ENCODE measurements around the gene CD58.

Gene CD58

DNA sequence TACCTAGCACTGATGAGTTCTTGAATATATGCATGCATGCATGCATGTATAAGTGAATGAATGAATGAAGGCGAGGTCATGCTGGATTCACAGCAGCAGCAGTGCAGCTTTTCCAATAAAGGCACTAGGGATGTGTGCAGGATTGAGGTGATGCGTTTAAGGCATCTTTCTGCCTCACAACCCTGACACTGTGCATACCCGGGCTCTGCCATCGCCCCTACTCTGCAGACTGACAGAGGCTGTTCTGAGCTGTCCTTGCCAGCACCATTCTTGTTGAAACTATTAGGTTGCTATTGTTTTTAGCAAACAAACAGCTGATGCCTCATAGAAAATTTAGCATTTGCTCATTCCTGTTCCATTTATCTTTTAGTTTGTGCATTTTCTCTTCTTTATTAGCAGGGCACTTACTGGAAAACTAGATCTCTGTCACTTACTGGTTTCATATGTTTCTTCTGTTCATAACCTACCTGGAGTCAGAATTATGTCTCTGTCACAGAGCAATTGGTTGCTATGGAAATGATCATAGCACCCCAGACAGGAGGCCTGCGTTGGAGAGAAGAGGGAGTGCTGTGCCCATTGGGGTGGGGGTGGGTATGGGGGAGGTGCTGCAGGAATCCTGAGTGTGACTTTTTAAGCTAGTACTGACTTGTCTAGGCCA is 79.0 kb downstream of the CD58 start:
- FAIRE-seq = no peak

DNA sequence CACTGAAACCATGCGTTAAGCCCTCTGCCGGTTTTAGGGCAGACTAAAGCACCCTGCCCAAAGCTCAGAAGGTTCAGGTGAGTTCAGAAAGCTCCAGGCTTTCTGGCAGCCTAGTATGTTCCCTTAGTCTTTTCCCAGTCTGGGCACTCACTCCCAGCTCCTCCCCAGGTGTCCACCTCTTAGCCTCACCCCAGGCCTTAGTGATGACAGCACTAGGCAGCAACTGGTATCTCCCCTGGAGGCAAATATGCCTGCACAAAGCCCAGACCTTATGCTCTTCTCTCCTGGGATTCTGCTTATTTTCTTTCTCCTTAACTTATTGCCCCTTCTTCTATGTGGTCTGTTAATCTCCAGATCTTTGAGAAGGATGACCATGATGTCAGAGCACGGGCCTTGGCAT is 80.2 kb downstream of the CD58 start:
- no peak for FAIRE-seq

DNA sequence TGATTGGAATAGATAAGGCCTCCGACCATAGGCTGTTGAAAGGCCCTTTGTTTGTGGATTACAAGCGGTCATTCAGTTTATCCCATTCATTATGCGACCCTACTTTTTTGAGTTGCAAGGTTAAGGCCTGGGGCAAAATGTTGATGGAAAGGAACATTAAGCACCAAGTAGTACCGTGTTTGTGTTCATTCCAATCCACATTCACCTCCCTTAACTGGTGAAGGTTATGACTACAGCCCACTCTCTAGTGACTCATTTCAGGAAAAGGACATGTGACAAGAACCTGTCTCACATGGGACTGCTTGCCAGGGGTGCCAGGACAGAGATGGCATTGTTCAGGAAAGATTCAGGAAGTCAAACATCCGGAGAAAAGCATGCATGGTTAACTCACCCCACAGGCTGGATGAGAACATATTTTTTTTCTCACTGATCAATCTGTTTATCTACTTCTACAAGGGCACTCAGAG is 81.6 kb downstream of the CD58 start:
- FAIRE-seq = no peak

DNA sequence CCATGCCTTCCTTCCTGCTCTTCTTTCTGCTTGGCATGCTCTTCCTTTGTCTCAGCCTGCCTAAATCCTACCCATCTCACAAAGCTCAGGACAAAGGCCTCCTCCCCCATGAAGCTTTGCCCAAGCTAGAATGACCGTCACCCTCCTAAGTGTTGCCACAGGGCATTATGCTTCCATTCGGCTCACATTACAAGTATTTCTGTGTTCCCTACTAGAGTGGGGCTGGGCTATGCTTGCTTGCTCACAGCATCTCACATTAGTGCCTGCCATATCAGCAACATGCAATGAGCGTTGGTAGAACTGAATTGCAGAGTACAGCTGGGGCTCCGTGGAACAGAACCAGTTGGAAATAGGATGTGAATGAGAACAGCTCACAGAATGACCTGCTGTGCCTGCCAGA is 82.8 kb downstream of the CD58 start:
- FAIRE-seq = no peak

DNA sequence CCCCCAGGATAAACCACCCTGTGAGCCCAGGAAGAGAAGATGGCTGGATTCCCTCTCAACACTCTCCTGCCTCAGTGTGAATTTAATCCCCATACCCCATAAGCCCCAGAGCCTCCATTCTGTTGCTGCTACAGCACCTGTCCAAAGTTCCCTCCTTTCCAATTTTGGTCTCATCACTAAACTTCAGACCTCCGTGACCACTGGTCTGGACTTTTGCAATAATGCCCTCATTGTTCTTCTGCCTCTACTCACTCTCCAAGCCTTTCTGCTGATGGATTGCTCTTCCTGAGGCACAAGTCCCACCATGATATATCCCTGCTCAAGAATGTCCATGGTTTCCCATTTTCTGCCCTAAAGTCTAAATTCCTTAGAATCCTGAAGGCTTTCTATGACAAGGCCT is 83.2 kb downstream of the CD58 start:
- no peak for FAIRE-seq

DNA sequence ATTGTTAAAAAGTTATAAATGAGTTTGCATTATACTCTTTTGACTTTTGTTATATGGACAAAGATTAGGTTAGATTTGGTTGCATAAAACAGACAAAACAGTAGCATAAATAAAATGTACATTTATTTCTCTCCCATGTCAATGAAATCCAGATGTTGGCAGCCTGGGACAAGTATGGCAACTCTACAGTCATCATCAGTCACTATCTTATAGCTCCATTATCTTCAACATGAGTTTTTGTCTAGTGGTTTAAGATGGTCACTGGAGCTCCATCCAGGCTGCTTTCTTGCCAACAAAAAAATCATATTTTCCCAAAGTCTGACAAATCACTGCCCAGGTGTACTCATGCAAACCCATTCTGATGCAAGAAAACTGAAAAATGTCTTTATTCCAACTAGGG is 83.8 kb downstream of the CD58 start:
- FAIRE-seq = no peak

DNA sequence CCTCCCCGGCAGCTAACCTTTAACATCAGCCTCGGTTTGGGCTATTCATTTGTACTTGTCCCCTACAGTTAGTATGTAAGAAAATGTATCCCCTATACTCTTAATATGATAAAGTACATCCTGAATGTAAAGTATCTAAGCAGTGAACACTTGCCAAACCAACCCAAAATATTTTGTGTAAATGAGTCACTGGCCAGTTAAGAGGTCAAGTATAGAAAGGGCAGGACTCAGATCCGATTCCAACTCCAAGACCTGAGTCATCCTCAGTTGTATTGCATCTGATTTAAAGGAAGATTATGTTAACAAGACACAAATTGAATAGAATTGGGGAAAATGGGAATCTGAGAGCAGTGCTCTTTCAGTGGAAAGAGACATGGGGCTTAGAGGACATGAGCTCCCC is 84.4 kb downstream of the CD58 start:
- no peak for FAIRE-seq

DNA sequence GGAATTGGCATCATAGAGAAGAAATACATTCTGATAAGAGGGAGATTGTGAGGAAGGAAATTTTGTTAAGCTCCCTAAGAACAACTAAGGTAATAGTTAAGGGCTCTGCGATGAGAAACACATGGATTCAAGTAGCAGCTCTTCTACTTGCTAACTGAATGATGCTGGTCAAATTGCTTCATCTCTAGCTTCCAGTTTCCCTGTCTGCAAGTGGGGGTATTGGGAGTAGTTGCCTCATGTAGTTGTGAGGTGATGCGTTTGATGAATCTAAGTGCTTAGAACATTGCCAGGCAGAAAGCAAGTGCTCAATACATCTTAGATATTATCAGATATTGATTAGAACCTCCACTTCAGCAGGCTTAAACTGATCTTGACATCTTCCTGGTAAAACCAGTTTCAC is 84.8 kb downstream of the CD58 start:
- FAIRE-seq = no peak

DNA sequence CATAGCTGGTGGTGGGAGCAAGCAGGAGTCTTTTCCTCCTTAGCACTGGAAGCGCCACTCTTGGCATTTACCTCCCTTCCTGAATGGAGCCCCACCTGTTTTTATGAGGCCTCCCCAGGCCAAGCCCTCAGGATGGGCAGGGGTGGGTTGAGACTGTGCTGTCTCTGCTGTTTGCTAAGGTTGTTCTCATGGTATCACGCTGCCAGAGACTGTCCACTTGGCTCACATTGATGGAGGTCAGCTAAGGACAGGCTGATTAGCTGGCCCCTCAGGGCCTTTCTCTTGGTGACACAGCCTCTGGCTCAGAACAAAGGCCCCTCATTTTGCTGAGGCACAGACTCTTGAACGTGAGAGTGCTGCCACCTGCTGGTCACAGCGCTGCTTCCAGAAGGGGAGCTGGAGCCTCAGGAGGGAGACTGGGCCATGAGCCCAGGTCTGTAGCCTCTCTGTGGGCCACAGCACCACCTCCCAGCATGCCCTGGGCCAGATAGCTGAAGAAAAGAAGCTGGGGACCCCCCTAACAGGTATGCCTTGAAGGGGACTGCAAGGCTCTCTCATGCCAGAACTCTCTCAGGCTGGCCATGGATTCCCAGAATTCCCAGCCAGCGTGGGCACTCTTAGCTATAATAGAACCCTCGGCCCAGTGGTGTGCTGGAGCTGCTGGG is 85.6 kb downstream of the CD58 start:
- FAIRE-seq = no peak

DNA sequence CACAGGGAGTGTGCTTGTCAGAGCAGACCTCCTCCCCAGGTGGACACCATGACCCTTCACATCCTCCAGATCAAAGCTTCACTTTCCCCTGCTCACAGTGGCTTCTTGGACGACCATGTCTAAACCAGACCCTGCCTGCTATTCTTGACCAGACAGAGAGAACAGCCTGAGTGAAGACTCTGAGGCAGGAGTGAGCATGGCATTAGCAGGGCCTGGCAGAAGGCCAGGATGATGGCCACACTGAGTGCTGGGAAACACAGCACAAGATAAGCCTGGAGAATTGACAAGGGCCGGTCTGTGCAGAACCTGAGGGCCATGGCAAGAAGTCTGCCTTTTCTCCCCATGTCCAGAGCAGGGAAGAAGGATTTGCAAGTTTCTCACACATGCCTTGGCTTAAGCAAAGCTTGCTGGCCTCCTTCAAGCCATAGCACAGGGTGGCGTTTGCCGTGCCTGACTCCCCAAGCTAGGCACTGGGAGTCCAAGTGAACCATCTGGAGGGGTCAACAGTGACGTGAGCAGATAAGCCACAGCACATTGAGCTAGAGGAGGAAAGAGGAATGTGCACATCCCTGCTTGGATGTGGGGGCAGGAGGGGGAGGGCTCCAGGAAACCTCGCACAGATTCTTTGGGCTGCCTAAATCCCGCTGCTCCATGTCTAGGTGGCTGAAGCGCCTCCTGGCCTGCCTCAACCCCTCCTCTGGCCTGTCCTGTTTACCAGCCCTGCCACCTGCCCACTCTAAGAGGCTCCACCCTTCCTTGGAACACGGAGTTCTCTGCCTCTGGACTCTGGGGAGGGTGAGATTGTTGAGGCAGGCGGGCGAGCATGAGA is 87.1 kb downstream of the CD58 start:
- no peak for FAIRE-seq

DNA sequence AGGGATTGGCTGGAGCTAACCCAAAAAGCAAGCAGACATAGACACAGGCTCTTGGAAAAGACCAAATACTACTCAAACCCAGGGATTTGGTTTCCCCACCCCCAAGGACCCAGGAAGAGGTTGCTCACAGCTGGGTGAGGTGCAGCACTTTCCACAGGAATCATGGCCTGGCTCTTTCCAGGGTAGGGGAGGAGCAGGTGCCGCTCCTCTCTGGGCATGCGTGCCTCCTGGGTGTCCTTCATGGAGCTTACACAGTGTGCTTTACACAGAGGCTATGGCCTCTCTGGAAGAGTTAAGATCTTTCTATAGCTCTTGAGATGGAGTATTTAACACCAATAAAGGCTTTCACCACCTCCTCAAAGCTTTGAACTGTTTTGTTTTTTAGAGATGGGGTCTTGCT is 88.3 kb downstream of the CD58 start:
- no peak for FAIRE-seq

DNA sequence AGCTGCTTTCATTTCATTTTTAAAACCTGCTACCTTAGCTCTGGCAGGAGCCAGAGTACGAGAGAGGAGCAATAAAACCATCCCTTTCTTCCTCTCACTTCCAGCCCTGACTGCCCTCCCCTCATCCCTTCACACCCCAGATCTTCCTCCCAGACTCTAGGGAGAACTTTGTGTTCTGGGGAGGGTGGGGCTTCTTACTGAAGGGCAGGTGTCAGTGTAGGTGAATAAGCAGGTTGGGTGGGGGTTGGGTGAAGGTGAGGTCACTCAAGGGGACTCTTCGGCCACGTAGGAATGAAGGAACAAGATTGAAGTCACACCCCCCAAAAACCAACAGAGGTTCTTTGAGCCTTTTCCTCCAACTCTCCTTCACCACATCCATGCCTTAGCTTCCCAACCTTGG is 88.9 kb downstream of the CD58 start:
- FAIRE-seq = no peak

DNA sequence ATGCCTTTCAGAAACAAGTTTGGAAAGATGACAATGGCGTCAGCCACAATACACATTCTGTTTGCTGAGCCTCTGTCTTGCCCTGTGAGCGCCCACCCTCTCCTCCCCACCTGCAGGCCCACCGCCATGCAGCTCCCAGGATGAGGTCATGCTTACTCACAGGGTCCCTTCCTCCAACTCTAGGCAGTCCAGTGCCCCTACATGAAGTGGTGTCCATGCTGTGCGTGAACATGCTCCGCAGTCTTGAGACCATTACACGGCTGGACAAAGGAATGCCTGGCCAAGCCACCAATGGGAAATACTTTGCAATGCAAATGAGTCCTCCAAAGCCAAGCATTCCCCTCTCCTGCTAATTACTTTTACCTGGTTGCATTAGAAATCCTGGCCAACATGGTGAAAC is 92.2 kb downstream of the CD58 start:
- FAIRE-seq = no peak

DNA sequence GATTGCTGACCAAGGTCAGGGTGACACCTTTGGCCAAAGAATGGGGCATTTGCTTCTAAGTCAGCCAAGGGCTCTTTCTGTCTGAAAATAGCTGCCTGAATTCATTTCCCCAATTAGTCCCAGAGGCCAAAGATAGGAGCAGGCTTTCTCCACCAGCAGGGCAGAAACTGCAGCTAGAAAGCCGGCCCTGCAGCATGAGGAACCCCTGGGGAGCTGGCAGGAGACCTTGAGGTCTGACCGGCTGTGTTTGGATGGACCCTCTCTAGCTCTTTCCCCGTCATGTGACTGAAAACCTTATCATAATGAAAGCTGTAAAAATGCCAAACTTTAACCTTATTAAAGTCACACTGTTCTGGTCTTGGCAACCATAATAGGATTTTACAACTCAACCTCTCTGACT is 93.4 kb downstream of the CD58 start:
- no peak for FAIRE-seq

DNA sequence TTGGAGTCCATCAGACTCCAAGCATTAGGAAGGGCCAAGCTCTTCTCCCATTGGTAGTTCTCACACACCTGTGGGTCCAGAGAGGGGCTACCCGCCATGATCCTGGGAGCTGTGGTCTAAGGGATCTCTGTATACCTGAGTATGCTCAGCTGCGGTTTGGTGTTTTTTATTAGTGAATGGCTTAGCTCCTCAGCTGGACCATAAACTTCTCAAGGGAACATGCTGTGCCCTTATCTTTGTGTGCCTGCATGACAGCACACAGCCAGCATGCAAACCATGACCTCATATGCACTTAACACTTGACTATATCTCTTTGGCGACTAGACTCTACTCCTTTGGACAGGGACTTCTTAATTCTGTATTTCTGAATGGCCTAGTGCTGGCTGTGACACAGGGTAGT is 94.5 kb downstream of the CD58 start:
- no peak for FAIRE-seq

DNA sequence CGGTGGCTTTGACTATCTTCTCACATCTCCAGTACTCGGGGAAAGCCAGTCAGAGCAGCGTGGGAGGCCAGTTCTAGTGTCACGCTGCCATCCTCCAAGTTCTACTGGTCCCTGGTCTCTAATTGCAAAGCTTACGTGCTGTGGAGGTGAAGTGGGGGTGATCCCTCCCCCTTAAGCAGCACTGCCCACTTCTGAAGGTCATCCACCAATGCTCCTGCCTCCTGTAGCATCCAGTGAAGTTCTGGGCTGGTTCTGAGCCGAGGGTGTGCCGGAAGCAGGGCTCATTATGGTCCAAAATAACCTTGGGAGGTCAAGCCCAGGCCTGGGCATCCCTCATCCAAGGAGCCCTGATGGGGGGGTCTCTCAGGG is 95.0 kb downstream of the CD58 start:
- FAIRE-seq = no peak

DNA sequence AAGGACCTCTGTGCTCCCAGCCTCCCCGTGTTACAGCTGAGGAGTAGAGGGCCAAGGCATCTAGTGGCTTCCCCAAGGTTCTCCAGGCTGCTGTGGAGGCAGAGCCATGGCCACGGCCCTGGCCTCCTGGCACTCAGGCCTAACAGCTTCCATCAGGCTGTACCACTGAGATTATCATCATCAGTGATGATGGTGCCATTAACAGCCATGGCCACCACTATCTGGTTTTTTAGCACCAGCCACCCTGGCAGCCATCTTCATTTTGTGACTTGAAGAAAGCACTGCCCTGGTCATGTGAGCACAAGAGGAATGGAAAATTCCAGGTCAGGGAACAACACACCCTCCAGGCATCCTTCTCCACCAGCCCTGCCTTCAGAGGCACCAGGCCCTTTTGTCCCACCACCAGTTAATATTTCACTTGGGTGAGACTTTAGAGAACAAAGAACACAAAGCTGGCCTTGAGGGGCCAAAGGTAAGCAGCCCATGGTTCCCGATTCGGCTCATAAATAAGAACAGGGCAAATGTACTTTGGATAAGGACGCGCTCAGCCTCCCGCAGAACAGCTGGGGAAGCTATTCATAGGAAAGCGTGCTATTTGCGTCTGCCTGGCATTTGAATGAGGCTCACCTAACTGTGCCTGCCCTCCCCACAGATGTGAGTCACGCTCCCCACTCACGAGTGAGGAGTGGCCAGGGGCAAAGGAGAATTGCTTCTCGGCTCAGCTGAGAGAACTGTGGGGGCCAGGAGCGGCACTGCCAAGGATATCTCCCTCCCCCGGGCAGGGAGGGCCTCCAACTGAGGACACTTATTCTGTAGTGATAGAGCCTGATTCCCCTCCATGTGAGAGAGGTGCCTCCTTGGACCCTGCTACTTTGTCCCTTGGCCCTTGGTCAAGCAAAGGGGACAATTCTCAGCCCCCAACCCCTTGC is 95.6 kb downstream of the CD58 start:
- no peak for FAIRE-seq

DNA sequence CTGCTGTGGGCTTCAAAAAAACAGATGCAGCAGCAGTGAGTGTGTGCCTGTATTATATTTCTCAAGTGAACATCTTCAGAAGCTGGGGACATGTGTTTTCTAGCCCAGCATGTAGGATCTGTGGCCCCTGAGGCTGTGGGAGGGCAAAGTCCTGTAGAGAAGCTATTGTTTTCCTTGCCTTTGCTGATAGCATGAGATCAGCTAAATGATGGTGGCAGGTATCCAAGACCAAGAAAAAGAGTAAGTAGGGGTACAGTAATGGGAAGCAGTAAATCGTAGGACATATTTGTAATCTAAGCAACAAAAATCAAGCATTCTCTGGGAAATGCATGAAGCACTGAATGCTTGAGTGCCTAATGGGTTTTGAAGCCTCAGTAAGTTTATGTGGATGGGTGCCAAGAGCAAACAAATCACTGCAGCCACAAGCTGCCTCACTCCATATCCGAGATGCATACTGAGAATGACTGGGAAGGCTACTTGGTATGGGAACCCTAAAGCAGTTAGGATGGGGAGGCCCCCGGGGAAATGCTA is 98.3 kb downstream of the CD58 start:
- FAIRE-seq = no peak

DNA sequence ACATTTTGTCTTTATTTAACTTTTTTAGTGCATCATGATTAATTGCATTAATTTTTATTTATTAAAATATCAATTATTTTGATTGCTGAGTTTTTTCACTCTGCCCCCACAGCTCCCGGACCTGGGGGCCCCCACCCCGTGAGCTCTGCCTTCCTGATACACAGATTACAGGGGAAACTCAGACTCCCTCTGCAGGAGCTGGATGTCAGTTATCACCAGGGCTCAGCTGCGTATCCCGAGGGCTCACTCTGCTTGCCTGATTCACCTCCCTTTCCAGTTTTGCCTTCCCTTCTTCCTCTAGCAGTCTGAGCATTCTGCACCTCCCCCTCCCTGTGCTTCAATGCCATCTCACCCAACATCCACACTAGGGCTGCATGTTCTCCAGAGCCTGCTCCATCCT is 99.6 kb downstream of the CD58 start:
- FAIRE-seq = no peak

DNA sequence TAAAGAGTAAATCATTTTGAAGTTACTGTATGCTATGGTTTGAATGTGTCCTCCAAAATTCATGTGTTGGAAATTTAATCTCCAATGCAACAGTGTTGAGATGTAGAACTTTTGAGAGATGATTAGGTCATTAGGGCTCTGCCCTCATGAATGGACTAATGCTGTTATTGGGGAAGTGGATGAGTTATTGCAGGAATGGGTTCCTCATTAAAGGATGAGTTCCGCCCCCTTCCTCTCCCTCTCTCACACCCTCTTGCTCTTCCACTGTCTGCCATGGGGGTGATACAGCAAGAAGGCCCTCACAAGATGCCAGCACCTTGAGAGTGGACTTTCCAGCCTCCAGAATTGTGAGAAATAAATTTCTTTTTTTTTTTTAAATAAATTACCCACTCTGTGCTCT is 100.2 kb downstream of the CD58 start:
- FAIRE-seq = no peak

DNA sequence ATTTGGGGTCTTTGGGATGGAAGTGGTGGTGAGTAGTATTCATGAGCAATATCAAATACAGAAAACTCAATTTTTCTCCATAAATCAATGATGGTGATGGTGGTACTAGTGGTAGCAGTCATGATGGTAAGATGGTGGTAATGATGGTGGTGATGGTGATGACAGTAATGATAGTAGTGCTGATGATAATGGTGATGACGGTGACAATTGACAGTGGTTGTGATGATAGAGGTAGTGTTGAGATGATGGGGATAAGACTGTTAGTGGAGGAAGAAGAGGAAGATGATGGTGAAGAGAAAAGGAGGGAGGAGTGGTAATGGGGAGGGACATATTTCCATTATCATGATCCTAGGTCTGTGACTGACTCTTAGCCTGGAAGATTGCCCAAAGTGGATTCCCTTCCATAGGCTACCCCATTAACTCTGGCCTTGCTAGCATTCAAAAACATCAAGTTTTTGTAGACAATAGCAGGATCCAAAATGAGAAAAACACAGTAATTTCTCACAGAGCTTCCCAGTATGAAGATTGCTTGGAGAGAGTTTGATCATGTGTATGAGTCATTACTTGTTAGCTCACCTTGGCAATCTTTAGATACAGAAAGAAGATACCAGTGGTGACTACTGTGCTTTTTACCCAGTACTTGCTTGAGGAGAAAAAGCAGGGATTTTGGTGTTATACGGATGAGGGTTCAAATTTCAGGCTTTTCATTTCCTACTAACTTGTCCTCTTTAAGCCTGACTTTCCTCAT is 103.8 kb downstream of the CD58 start:
- FAIRE-seq = no peak
